Testis (tissue), 3 donors: Measurements from ENCODE around the gene ASMTL. TPM values are rescaled to one million over a fixed set of nuclear protein-coding genes. Genes with fewer than 3 reads are reported as not detected.
"Not testable (repeated sequence)": the region's sequence is repeated elsewhere in the genome, so short reads cannot be mapped to it uniquely, and the experiment has no call there.

Source experiments
- DNase-seq: peaks from one replicate; pipeline ENCODE4 v3.0.0-alpha.2; 2019
- H3K27ac ChIP-seq, 2 donors: fragments of 200-600 bp; sonication (generic); one replicate each; pipeline ENCODE4 v1.5.1; 2019
- H3K27me3 ChIP-seq: fragments of 200-600 bp; sonication (generic); one replicate; pipeline ENCODE4 v1.5.1; 2019
- H3K36me3 ChIP-seq: fragments of 200-600 bp; sonication (generic); one replicate; pipeline ENCODE4 v1.5.1; 2017; ENCODE audit warnings: low read depth; ENCODE audit errors: missing control alignments
- H3K4me1 ChIP-seq: fragments of 200-600 bp; sonication (generic); one replicate; pipeline ENCODE4 v1.5.1; 2019
- H3K4me3 ChIP-seq, 2 donors: fragments of 200-600 bp; sonication (generic); one replicate each; pipeline ENCODE4 v1.5.1; 2017 to 2019
- H3K9me3 ChIP-seq: fragments of 200-600 bp; sonication (generic); one replicate; pipeline ENCODE4 v1.5.1; 2017
- POLR2A ChIP-seq: fragments of 450-650 bp; IDR thresholded peaks from one replicate; pipeline ENCODE4 v1.6.1; 2017; ENCODE audit warnings: antibody characterized with exemption, mild to moderate bottlenecking, moderate library complexity
- WGBS, 2 donors: methylation state at CpG; one replicate each; pipeline ENCODE4 v1.1.5; 2018; 5-methylcytosine and 5-hydroxymethylcytosine counted together
- intact Hi-C: fragments of 100-400 bp; cut with DNase I; formaldehyde crosslinking; loops from one replicate; pipeline ENCODE4 v1.15.1; 2023; ENCODE audit warnings: low total_unique reads
- polyA plus RNA-seq: library from polyadenylated mRNA; stranded (reverse); fragments of 350-450 nt; fragmentation: Illumina TruSeq; extraction: RNeasy Lipid Tissue Mini Kit (QIAGEN cat#74804); gene quantifications from one replicate; pipeline ENCODE4 v1.2.3, GENCODE V29; 2014; ENCODE audit warnings: low read depth, low replicate concordance; ENCODE audit not compliant: insufficient read depth
- total RNA-seq, 2 donors: library from RNA; depleted of rRNA; stranded (reverse); fragments of >200 nt; gene quantifications; one replicate each; pipeline ENCODE4 v1.2.3, GENCODE V29; 2016
- TF ChIP-seq, protein P1 (sequence below), 3 experiments: fragments of 450-650 bp in 2 of 3; fragments of 200-600 bp in 1 of 3; sonication (generic) in 1 of 3; IDR thresholded peaks; one replicate each; pipeline ENCODE4 v1.5.1; 2016 to 2019; ENCODE audit warnings: antibody characterized with exemption in 3 of 3, mild to moderate bottlenecking in 2 of 3, moderate library complexity in 1 of 3

The ASMTL gene
- total and polyA plus RNA-seq, 3 donors from 2014 or later = 27.0 to 41.2 (median 31.0) TPM

DNA sequence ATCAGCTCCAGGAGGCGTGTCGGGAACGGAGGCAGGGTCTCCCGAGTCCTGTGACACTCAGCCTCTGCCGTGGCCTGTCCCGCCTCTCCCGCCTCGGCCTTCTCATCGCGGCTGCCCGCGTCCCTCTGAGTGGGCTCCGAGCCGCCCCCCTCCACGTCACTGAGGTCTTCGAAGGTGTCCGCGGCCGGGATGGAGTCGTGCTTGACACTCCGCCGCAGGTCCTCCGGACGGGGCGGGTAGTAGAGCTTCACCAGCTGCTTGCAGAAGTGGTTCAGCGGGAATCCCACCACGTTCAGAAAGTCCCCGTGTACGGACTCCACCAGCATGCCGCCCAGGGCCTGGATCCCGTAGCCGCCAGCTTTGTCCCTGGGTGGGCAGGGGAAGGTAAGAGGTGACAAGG is 25.0 kb downstream of the ASMTL start:
- peak; percentile 8 for DNase-seq
- Histone ChIP-seq H3K9me3 (no peaks in the 10 kb centered on the region), H3K4me1 (no peaks in the 10 kb centered on the region), H3K27me3 (no peaks in the 10 kb centered on the region), H3K27ac (no peak overlapping the region), H3K36me3 (no peaks in the 10 kb centered on the region), H3K4me3 (no peak overlapping the region)
- WGBS, 2 donors = 93 to 94% methylated on average over 23 to 32 of the region's 32 CpGs
- intact Hi-C loops = no loop called here
- TF ChIP-seq, protein P1, sequence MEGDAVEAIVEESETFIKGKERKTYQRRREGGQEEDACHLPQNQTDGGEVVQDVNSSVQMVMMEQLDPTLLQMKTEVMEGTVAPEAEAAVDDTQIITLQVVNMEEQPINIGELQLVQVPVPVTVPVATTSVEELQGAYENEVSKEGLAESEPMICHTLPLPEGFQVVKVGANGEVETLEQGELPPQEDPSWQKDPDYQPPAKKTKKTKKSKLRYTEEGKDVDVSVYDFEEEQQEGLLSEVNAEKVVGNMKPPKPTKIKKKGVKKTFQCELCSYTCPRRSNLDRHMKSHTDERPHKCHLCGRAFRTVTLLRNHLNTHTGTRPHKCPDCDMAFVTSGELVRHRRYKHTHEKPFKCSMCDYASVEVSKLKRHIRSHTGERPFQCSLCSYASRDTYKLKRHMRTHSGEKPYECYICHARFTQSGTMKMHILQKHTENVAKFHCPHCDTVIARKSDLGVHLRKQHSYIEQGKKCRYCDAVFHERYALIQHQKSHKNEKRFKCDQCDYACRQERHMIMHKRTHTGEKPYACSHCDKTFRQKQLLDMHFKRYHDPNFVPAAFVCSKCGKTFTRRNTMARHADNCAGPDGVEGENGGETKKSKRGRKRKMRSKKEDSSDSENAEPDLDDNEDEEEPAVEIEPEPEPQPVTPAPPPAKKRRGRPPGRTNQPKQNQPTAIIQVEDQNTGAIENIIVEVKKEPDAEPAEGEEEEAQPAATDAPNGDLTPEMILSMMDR (IDR thresholded peaks at IDR 0.05) = no peak
- no peak for TF ChIP-seq POLR2A

DNA sequence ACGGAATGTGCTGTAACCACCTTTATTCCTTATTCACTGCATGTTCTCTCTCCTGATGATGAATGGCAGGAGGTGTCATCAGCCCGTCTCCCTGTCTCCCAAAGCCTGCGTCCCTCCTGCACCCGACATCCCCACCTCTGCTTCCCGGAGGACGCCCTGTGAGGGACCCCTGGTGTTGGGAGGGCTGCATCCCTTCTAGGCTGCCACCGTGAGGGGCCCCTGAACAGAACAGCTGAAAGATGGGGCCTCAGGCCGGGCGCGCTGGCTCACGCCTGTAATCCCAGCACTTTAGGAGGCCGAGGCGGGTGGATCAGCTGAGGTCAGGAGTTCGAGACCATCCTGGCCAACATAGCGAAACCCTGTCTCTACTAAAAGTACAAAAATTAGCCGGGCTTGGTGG is 26.4 kb downstream of the ASMTL start:
- WGBS, 2 donors = 88 to 93% methylated on average over 13 to 16 of the region's 16 CpGs
- DNase-seq, H3K27me3 ChIP-seq, intact Hi-C loops, H3K9me3 ChIP-seq, H3K4me3 ChIP-seq, H3K4me1 ChIP-seq, H3K27ac ChIP-seq, H3K36me3 ChIP-seq: not testable (repeated sequence)

DNA sequence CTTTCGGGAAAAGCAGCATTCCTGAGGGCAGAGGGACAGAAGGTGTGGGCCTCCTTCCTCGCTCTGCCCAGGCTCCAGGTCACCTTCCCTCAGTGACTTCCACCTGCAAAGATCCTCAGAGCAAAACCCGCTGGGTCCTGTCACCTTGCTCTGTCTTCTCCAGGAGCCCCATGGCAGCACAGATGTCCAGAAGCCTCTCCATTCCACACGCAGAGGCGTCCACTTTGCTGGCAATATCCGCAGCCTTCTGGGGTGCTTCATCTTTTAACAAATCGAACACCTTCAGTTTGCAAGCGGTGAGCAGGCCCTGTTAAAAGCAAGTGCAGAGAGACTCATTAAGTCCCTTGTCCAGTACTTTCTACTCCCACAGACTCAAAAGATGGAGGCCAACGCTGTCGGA is 27.3 kb downstream of the ASMTL start:
- no peak for TF ChIP-seq POLR2A
- TF ChIP-seq, protein P1 (IDR thresholded peaks at IDR 0.05) = no peak
- no peaks in the 10 kb centered on the region for H3K27me3 ChIP-seq
- H3K27ac ChIP-seq = no peak overlapping the region
- no peaks in the 10 kb centered on the region for H3K9me3 ChIP-seq
- H3K4me1 ChIP-seq = no peaks in the 10 kb centered on the region
- WGBS, 2 donors = 75 to 77% methylated on average over 10 of the region's 10 CpGs
- DNase-seq = no peak
- H3K36me3 ChIP-seq = no peaks in the 10 kb centered on the region
- no peak overlapping the region for H3K4me3 ChIP-seq
- intact Hi-C loops = no loop called here

DNA sequence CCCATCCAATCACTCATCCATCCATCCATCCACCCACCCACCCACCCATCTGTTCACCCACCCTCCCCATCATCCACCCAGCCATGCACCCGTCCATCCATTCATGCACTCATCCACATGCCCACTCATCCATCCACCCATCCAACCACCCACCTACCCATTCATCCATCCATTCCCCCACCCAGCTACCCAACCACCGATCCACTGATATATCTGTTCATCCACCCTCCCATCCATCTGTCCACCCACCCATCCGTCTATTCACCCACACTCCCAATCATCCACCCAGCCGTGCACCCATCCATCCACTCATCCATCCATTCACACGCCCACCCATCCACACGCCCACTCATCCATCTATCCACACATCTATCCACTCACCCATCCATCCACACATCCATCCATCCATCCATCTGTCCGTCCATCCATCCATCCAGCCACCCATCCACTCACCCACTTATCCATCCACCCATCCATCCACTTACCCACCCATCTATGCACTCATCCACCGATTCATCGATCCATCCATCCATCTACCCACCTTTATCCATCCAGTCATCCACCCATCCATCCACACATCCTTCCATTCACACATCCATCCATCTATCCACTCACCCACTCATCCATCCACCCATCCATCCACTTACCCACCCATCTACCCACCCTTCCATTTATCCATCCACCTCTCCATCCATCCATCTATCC is 28.4 kb downstream of the ASMTL start:
- no peak overlapping the region for H3K4me3 ChIP-seq
- WGBS, 2 donors = 69 to 73% methylated on average over 9 of the region's 9 CpGs
- no peaks in the 10 kb centered on the region for H3K4me1 ChIP-seq
- no peak overlapping the region for H3K27ac ChIP-seq
- DNase-seq = peak; percentile 1
- intact Hi-C loops = no loop called here
- H3K27me3 ChIP-seq = no peaks in the 10 kb centered on the region
- no peaks in the 10 kb centered on the region for H3K36me3 ChIP-seq
- TF ChIP-seq POLR2A = no peak
- TF ChIP-seq, protein P1 (IDR thresholded peaks at IDR 0.05) = no peak
- H3K9me3 ChIP-seq = no peaks in the 10 kb centered on the region

DNA sequence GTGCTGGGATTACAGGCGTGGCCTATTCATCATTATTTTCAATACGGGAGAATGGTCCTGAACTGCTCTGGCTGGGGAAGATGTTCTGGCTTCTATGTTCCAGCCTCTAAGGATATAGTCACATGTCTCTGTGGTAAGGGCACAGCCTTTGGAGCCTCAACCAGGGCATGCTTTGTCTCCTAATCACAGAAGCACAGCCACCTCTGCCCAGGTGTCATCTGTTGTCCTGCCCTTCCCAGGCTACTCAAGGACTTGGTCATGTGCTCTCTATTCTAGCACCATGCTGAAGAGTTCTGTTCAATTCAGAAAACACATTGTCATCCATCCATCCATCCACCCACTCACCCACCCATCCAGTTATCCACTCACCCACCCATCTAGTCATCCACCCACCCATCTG is 29.5 kb downstream of the ASMTL start:
- no peaks in the 10 kb centered on the region for H3K36me3 ChIP-seq
- WGBS, 2 donors = 38 to 42% methylated on average over 2 of the region's 2 CpGs
- H3K9me3 ChIP-seq = no peaks in the 10 kb centered on the region
- no peak for TF ChIP-seq POLR2A
- TF ChIP-seq, protein P1 (IDR thresholded peaks at IDR 0.05) = no peak
- DNase-seq = peak; percentile 7
- H3K27me3 ChIP-seq = no peaks in the 10 kb centered on the region
- no peak overlapping the region for H3K4me3 ChIP-seq
- H3K4me1 ChIP-seq = no peaks in the 10 kb centered on the region
- intact Hi-C loops = no loop called here
- H3K27ac ChIP-seq = no peak overlapping the region
